ENCODE measurements around the gene PPP1R13L. TPM values are rescaled to one million over a fixed set of nuclear protein-coding genes. Genes with fewer than 3 reads are reported as not detected.

Gene PPP1R13L
- polyA plus RNA-seq, 1 donor from 2014 or later, result not detected

DNA sequence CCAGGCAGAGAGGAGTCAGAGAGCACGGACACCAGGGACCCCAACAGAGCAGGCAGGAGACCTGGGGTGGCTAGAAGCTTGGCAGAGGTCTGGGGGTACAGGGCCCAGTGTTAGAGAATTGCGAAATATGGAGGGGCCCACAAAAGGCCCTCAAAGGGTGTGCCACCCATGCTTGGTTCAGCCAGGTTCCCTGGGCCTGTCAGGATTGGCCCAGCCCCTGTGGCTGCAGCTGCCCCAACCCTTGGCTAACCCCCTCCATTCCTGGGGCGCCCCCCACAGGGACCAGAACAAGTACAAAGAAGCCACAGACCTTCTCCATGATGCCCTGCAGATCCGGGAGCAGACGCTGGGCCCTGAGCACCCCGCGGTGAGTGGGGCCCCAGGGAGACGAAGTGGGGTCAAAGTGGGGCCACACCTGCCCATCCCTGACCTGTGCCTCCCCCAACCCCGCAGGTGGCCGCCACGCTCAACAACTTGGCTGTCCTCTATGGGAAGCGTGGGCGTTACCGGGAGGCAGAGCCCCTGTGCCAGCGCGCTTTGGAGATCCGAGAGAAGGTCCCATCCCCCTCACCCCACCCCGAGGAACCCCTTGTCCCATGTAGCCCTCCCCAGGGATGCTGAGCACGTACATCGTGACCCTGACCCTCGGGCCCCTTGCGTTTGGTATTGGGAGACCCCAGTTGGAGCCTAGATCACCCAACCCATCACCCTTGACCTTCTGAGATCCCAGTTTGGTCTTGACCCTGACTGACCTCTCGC lies 56.3 kb downstream of the PPP1R13L start:
- no peak overlapping the region for H3K4me2 ChIP-seq (ENCODE audit: low read length)
- no peak overlapping the region for H2AFZ ChIP-seq (ENCODE audit: low read depth, low read length)
- no peaks in the 10 kb centered on the region for H3K79me2 ChIP-seq (replicated peaks; ENCODE audit: insufficient read depth, low read length)
- H3K27ac ChIP-seq (ENCODE audit: low read length), result no peak overlapping the region
- no peak overlapping the region for H3K4me3 ChIP-seq (ENCODE audit: low read length)
- no peaks in the 10 kb centered on the region for H4K20me1 ChIP-seq (ENCODE audit: insufficient read depth)
- TF ChIP-seq RAD21 (conservative IDR thresholded peaks at IDR 0.05) (no peak), SMC3 (conservative IDR thresholded peaks at IDR 0.05; ENCODE audit: poor library complexity) (no peak), POLR2AphosphoS5 (IDR thresholded peaks at IDR 0.05) (no peak), MXI1 (conservative IDR thresholded peaks at IDR 0.05; ENCODE audit: poor library complexity, severe bottlenecking) (no peak), REST (IDR thresholded peaks at IDR 0.05; ENCODE audit: borderline replicate concordance) (no peak), EP300 (conservative IDR thresholded peaks at IDR 0.05; ENCODE audit: poor library complexity, severe bottlenecking) (no peak), TAF1 (IDR thresholded peaks at IDR 0.05; ENCODE audit: low read depth) (no peak), EZH2 (IDR thresholded peaks at IDR 0.05; ENCODE audit: borderline replicate concordance, insufficient read depth, low read length, poor library complexity, severe bottlenecking) (no peak)
- TF ChIP-seq, protein P1, sequence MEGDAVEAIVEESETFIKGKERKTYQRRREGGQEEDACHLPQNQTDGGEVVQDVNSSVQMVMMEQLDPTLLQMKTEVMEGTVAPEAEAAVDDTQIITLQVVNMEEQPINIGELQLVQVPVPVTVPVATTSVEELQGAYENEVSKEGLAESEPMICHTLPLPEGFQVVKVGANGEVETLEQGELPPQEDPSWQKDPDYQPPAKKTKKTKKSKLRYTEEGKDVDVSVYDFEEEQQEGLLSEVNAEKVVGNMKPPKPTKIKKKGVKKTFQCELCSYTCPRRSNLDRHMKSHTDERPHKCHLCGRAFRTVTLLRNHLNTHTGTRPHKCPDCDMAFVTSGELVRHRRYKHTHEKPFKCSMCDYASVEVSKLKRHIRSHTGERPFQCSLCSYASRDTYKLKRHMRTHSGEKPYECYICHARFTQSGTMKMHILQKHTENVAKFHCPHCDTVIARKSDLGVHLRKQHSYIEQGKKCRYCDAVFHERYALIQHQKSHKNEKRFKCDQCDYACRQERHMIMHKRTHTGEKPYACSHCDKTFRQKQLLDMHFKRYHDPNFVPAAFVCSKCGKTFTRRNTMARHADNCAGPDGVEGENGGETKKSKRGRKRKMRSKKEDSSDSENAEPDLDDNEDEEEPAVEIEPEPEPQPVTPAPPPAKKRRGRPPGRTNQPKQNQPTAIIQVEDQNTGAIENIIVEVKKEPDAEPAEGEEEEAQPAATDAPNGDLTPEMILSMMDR (IDR thresholded peaks at IDR 0.05; ENCODE audit: poor library complexity, severe bottlenecking), result no peak
- H3K9me3 ChIP-seq (ENCODE audit: low read length), result no peaks in the 10 kb centered on the region
- no peaks in the 10 kb centered on the region for H3K9me2 ChIP-seq (ENCODE audit: insufficient read depth, low read length)
- H3K27me3 ChIP-seq (ENCODE audit: insufficient read depth, low read depth, low read length), result no peaks in the 10 kb centered on the region
- H3K36me3 ChIP-seq (ENCODE audit: insufficient read depth, low read length), result no peaks in the 10 kb centered on the region
- no peak overlapping the region for H3K9ac ChIP-seq (ENCODE audit: low read length)
- H3F3A ChIP-seq (ENCODE audit: insufficient read depth, low read length, poor library complexity, severe bottlenecking), result no peaks in the 10 kb centered on the region

DNA sequence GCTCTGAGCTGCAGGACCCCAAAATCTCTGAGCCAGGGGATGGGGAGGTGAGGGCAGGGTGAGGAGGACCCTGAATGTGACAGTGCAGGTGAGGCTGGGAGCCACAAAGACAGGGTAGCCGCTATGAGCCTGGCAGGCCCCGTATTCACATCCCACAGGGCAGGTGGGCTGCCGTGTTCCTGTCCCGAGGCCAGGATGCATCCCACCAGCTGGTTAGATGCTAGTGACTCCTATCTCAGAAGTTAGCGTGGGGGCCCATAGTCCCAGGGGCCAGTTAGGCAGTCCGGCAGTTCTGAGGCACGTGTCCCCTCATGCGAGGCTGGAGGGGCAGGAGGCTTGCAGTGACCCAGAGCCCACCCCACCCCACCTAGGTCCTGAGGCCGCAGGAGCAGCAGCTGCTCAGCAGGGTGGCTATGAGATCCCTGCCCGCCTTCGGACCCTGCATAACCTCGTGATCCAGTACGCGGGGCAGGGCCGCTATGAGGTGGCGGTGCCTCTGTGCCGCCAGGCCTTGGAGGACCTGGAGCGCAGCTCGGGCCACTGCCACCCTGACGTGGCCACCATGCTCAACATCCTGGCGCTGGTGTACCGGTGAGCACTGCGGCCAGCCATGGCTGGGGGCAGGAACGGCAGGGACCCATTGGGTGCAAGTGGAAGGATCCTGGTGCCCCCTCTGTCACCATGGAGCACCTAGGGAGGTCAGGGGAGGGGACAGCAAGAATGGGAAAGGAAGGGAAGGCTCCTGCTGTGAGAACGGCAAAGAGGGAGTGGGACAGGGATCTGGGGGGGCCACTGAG lies 57.1 kb downstream of the PPP1R13L start:
- TF ChIP-seq, protein P1 (IDR thresholded peaks at IDR 0.05; ENCODE audit: poor library complexity, severe bottlenecking), result no peak
- TF ChIP-seq SMC3 (conservative IDR thresholded peaks at IDR 0.05; ENCODE audit: poor library complexity) (no peak), EZH2 (IDR thresholded peaks at IDR 0.05; ENCODE audit: borderline replicate concordance, insufficient read depth, low read length, poor library complexity, severe bottlenecking) (no peak), POLR2AphosphoS5 (IDR thresholded peaks at IDR 0.05) (no peak), EP300 (conservative IDR thresholded peaks at IDR 0.05; ENCODE audit: poor library complexity, severe bottlenecking) (no peak), TAF1 (IDR thresholded peaks at IDR 0.05; ENCODE audit: low read depth) (no peak), REST (IDR thresholded peaks at IDR 0.05; ENCODE audit: borderline replicate concordance) (no peak), MXI1 (conservative IDR thresholded peaks at IDR 0.05; ENCODE audit: poor library complexity, severe bottlenecking) (no peak), RAD21 (conservative IDR thresholded peaks at IDR 0.05) (no peak)
- Histone ChIP-seq H3K9me2 (ENCODE audit: insufficient read depth, low read length) (no peaks in the 10 kb centered on the region), H3K9ac (ENCODE audit: low read length) (no peak overlapping the region), H4K20me1 (ENCODE audit: insufficient read depth) (no peaks in the 10 kb centered on the region), H3K27ac (ENCODE audit: low read length) (no peak overlapping the region), H3K4me3 (ENCODE audit: low read length) (no peak overlapping the region), H3K36me3 (ENCODE audit: insufficient read depth, low read length) (no peaks in the 10 kb centered on the region), H3K9me3 (ENCODE audit: low read length) (no peaks in the 10 kb centered on the region), H3K79me2 (replicated peaks; ENCODE audit: insufficient read depth, low read length) (no peaks in the 10 kb centered on the region), H3F3A (ENCODE audit: insufficient read depth, low read length, poor library complexity, severe bottlenecking) (no peaks in the 10 kb centered on the region), H3K4me2 (ENCODE audit: low read length) (no peak overlapping the region), H3K27me3 (ENCODE audit: insufficient read depth, low read depth, low read length) (no peaks in the 10 kb centered on the region), H2AFZ (ENCODE audit: low read depth, low read length) (no peak overlapping the region)
